Transverse colon (tissue), 4 donors: Measurements from ENCODE around the gene ANKRD62.

Source experiments
- EP300 ChIP-seq: sonication (generic); formaldehyde crosslinking; IDR thresholded peaks from one replicate; pipeline ENCODE4 v1.6.1; 2017; ENCODE audit warnings: antibody characterized with exemption, low read depth
- POLR2AphosphoS5 ChIP-seq, 3 donors: sonication (generic); formaldehyde crosslinking; IDR thresholded peaks; one replicate each; pipeline ENCODE4 v1.6.1; 2016; ENCODE audit warnings: antibody characterized with exemption in 3 of 3
- TF ChIP-seq, protein P1 (sequence below), 5 experiments: fragments of 200-600 bp in 3 of 5; fragments of 450-650 bp in 2 of 5; sonication (generic) in 3 of 5; IDR thresholded peaks; 1 replicate in 2 of 5; 2 replicates in 3 of 5; pipeline ENCODE4 v1.5.1; 2016 to 2017; ENCODE audit warnings: antibody characterized with exemption in 5 of 5, inconsistent platforms in 3 of 5, mild to moderate bottlenecking in 2 of 5, moderate library complexity in 1 of 5

DNA sequence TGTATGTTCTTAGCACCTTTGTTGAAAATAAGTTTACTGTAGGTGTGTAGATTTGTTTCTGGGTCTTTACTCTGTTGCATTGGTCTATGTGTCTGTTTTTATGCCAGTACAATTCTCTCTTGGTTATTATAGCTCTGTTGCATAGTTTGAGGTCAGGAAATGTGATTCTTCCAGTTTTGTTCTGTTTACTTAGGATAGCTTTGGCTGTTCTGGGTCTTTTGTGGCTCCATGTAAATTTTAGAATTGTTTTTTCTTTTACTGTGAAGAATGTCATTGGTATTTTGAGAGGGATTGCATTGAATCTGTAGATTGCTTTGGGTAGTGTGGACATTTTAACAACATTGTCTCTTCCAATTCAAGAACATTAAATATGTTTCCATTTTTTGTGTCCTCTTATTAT lies 69.1 kb downstream of the ANKRD62 start:
- TF ChIP-seq, protein P1, sequence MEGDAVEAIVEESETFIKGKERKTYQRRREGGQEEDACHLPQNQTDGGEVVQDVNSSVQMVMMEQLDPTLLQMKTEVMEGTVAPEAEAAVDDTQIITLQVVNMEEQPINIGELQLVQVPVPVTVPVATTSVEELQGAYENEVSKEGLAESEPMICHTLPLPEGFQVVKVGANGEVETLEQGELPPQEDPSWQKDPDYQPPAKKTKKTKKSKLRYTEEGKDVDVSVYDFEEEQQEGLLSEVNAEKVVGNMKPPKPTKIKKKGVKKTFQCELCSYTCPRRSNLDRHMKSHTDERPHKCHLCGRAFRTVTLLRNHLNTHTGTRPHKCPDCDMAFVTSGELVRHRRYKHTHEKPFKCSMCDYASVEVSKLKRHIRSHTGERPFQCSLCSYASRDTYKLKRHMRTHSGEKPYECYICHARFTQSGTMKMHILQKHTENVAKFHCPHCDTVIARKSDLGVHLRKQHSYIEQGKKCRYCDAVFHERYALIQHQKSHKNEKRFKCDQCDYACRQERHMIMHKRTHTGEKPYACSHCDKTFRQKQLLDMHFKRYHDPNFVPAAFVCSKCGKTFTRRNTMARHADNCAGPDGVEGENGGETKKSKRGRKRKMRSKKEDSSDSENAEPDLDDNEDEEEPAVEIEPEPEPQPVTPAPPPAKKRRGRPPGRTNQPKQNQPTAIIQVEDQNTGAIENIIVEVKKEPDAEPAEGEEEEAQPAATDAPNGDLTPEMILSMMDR (IDR thresholded peaks at IDR 0.05) = no peak
- TF ChIP-seq POLR2AphosphoS5 (IDR thresholded peaks at IDR 0.05) (no peak), EP300 (no peak)
